Psoas muscle (tissue), 8 donors: Measurements from ENCODE around the gene C16orf95. TPM values are rescaled to one million over a fixed set of nuclear protein-coding genes. Genes with fewer than 3 reads are reported as not detected.

Experiments used
- ATAC-seq, 4 donors: fragments of 200-7000 bp; cut with Tn5 transposase; one replicate each; pipeline ENCODE4 v1.9.1; 2020; ENCODE audit warnings: moderate library complexity in 3 of 4, mild to moderate bottlenecking in 2 of 4
- DNase-seq, 2 donors: peaks; one replicate each; pipeline ENCODE4 v3.0.0-alpha.2; 2020
- H3K27ac ChIP-seq: fragments of 200-600 bp; one replicate; pipeline ENCODE4 v1.8.0; 2022
- H3K27me3 ChIP-seq, 3 donors: fragments of 200-600 bp in 1 of 3; one replicate each; pipeline versions ENCODE4 v1.6.1 to v1.8.0; 2013 to 2022; ENCODE audit warnings: low read length in 2 of 3, mild to moderate bottlenecking in 2 of 3, moderate library complexity in 1 of 3; ENCODE audit not compliant: insufficient read depth in 3 of 3
- H3K36me3 ChIP-seq, 2 donors: fragments of 200-600 bp in 1 of 2; one replicate each; pipeline versions ENCODE4 v1.6.1 to v1.8.0; 2013 to 2022; ENCODE audit warnings: low read depth in 1 of 2, mild to moderate bottlenecking in 1 of 2, moderate library complexity in 1 of 2; ENCODE audit not compliant: insufficient read depth in 1 of 2
- H3K4me1 ChIP-seq: fragments of 200-600 bp; one replicate; pipeline ENCODE4 v1.8.0; 2022
- H3K4me3 ChIP-seq: fragments of 200-600 bp; one replicate; pipeline ENCODE4 v1.8.0; 2022; ENCODE audit warnings: mild to moderate bottlenecking
- H3K9me3 ChIP-seq: fragments of 200-600 bp; one replicate; pipeline ENCODE4 v1.8.0; 2022
- WGBS, 3 donors: extraction: QIAGEN DNeasy Blood & Tissue Kit; methylation state at CpG; one replicate each; pipeline versions ENCODE4 v1.1.6 to v1.1.7; 2013; 5-methylcytosine and 5-hydroxymethylcytosine counted together
- intact Hi-C, 2 donors: fragments of 100-400 bp; cut with DNase I; formaldehyde crosslinking; loops; one replicate each; pipeline versions ENCODE4 v1.11.0 to v1.14.2; 2022
- polyA plus RNA-seq, 3 donors: library from polyadenylated mRNA; stranded (reverse); fragments of 200-250 nt; gene quantifications; one replicate each; pipeline ENCODE4 v1.2.3, GENCODE V29; 2013
- total RNA-seq, 4 donors: library from RNA; stranded (reverse); fragmentation: NEBNext Ultra II Directional in 2 of 4; extraction: Animal tissue kit (Norgen Biotek cat#: 25700) in 2 of 4; gene quantifications; one replicate each; pipeline versions ENCODE4 v1.2.1 to v1.2.4, GENCODE V29; 2021 to 2023
- TF ChIP-seq, protein P1 (sequence below): fragments of 200-600 bp; IDR thresholded peaks from one replicate; pipeline ENCODE4 v1.8.0; 2022; ENCODE audit warnings: antibody characterized with exemption
- donor health status: healthy with polysubstance abuse.
- donor health status: DM: no; HTN: no; CAD: no; lungs with moderate emphysema.
- donor health status: Bipolar disorder and iron deficiency.
- donor health status: healthy.
- donor health status: DM: yes; HTN: yes; CAD: no.
- donor health status: DM: no; HTN: no; CAD: no.
- donor health status: DM: no; HTN: no; CAD: no.
- donor health status: DM: yes; HTN: yes; CAD: no.

C16orf95 gene
- total and polyA plus RNA-seq, 7 donors: 1.7 to 8.1 (median 5.4) TPM

DNA sequence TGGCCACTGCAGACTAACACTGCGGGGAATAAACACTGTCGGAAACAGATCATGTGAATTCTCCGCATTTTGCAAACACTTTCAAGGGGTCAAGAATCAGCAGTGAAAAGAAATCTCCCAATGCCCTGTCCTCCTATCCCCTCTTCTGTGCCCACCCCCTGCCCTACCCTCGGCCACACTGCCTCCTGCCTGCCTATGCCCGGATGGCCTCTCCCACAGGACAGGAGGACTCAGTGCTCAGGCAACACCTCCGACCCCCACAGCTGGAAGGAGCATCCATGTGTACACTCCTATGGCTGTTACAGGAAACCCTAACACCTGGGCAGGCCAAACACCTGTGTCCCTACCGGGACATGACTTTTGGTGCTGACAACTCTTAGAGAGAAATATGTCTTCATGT lies 41.9 kb upstream of the C16orf95 start:
- DNase-seq (peak in 1 of 2 donors; percentile 17), ATAC-seq (no peak)
- TF ChIP-seq, protein P1, sequence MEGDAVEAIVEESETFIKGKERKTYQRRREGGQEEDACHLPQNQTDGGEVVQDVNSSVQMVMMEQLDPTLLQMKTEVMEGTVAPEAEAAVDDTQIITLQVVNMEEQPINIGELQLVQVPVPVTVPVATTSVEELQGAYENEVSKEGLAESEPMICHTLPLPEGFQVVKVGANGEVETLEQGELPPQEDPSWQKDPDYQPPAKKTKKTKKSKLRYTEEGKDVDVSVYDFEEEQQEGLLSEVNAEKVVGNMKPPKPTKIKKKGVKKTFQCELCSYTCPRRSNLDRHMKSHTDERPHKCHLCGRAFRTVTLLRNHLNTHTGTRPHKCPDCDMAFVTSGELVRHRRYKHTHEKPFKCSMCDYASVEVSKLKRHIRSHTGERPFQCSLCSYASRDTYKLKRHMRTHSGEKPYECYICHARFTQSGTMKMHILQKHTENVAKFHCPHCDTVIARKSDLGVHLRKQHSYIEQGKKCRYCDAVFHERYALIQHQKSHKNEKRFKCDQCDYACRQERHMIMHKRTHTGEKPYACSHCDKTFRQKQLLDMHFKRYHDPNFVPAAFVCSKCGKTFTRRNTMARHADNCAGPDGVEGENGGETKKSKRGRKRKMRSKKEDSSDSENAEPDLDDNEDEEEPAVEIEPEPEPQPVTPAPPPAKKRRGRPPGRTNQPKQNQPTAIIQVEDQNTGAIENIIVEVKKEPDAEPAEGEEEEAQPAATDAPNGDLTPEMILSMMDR: no peak
- no peaks in the 10 kb centered on the region for H3K9me3 ChIP-seq
- 40 to 64% (median 44%) methylated on average over 7 of the region's 7 CpGs for WGBS, 3 donors
- H3K27me3 ChIP-seq: no peaks in the 10 kb centered on the region
- H3K4me1 ChIP-seq: peaks cover 57% of the 10 kb centered on the region
- intact Hi-C loops: no loop called here
- peaks cover 3 to 42% of the 10 kb centered on the region in 2 donors for H3K36me3 ChIP-seq
- H3K27ac ChIP-seq: peak overlapping the region; percentile 77
- no peak overlapping the region for H3K4me3 ChIP-seq

DNA sequence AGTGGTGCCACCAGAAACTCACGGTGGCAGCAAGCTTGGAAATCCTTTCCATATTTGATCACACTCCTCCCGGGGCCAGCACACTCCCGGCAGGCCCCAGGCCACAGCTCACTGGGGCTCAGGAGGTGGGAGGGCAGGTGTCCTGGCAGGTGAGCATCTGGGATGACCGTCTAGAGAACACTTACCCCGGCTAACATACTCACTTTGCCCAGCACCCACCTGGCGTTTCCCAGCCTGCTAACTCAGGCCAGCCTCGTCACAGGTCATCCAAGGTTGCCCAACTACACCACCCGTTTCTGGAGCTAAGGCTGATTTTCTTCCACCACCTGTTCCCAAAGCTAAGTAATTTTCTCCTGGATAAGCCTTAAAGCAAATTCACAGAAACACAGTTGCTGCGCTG lies 41.5 kb upstream of the C16orf95 start:
- intact Hi-C loops: no loop called here
- H3K4me1 ChIP-seq: peaks cover 53% of the 10 kb centered on the region
- H3K9me3 ChIP-seq: no peaks in the 10 kb centered on the region
- ATAC-seq (peak; percentile 54 to 76 (median 70)), DNase-seq (peak in 1 of 2 donors; percentile 62)
- H3K27ac ChIP-seq: peak overlapping the region; percentile 77
- no peaks in the 10 kb centered on the region for H3K27me3 ChIP-seq
- WGBS, 3 donors: 18 to 46% (median 34%) methylated on average over 9 of the region's 9 CpGs
- H3K36me3 ChIP-seq: peaks cover 3 to 46% of the 10 kb centered on the region in 2 donors
- TF ChIP-seq, protein P1: no peak
- H3K4me3 ChIP-seq: no peak overlapping the region

DNA sequence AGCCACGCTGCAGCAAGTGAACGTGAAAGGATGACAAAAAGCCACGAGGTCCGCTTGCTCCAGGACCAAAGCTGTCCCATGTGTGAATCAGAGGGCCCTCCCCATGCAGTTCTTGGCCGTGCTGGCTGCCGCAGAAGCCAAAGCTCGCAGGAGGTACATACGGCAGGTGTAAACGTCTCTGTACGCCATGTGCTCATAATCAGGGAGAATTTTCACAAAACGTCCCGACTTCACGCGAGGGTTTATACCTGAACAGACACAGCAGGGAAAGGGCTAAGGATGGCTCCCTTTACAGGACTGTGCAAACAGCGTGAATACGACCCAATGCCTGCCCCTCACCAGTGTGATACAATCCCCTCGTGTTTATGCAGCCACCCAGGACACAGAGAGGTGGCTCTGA lies 41.1 kb upstream of the C16orf95 start:
- H3K4me1 ChIP-seq: peaks cover 48% of the 10 kb centered on the region
- TF ChIP-seq, protein P1: no peak
- ATAC-seq (peak; percentile 64 to 85 (median 78)), DNase-seq (peak in 1 of 2 donors; percentile 77)
- H3K36me3 ChIP-seq: peaks cover 3 to 50% of the 10 kb centered on the region in 2 donors
- intact Hi-C loops: no loop called here
- H3K9me3 ChIP-seq: no peaks in the 10 kb centered on the region
- H3K4me3 ChIP-seq: no peak overlapping the region
- peak overlapping the region; percentile 77 for H3K27ac ChIP-seq
- 39 to 75% (median 54%) methylated on average over 17 of the region's 17 CpGs for WGBS, 3 donors
- no peaks in the 10 kb centered on the region for H3K27me3 ChIP-seq

DNA sequence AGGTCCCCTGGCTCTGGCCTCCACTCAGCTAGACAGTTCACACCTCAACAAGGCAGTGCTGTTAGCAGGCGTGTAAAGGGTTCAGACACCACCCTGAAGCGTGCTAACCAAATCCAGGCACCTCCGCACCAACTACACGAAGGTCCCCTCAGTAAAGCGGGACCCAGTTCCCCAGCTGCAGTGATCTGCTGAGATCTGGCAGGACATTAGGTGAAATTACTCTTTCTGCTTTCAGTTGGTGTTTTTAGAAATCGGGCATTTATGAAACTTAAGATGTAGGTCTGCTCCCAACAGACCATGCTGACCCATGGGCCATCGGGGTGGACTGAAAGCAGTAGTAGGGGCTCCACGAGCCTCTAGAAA lies 39.3 kb upstream of the C16orf95 start:
- ATAC-seq (no peak), DNase-seq (no peak)
- Histone ChIP-seq H3K9me3 (no peaks in the 10 kb centered on the region), H3K4me3 (no peak overlapping the region), H3K36me3 (peaks cover 3 to 41% of the 10 kb centered on the region in 2 donors), H3K27ac (no peak overlapping the region), H3K4me1 (peaks cover 43% of the 10 kb centered on the region), H3K27me3 (no peaks in the 10 kb centered on the region)
- TF ChIP-seq, protein P1: no peak
- intact Hi-C loops: no loop called here
- 85 to 95% (median 90%) methylated on average over 8 of the region's 8 CpGs for WGBS, 3 donors

DNA sequence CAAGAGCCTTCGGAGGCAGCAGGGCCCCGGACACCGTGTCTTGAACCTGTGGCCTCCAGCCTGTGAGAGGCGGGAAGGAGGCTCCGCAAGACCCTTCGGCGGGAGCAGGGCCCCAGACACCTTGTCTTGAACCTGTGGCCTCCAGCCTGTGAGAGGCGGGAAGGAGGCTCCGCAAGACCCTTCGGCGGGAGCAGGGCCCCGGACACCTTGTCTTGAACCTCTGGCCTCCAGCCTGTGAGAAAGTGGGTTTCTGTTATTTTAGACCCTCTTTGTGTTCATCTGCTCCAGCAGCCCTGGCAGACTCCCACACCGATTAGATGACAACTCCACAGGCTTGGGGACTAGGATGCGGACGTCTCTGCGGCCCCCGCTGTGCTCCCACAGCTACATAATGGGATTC lies 36.4 kb upstream of the C16orf95 start:
- peaks cover 0 to 28% of the 10 kb centered on the region in 2 donors for H3K36me3 ChIP-seq
- WGBS, 3 donors: 92 to 95% (median 93%) methylated on average over 17 of the region's 17 CpGs
- no peak overlapping the region for H3K4me3 ChIP-seq
- H3K9me3 ChIP-seq: no peaks in the 10 kb centered on the region
- H3K27ac ChIP-seq: no peak overlapping the region
- TF ChIP-seq, protein P1: no peak
- H3K27me3 ChIP-seq: no peaks in the 10 kb centered on the region
- intact Hi-C loops: no loop called here
- H3K4me1 ChIP-seq: peaks cover 28% of the 10 kb centered on the region
- ATAC-seq (no peak), DNase-seq (no peak)
